ENCODE data around the gene GKN1.

Gene GKN1

DNA sequence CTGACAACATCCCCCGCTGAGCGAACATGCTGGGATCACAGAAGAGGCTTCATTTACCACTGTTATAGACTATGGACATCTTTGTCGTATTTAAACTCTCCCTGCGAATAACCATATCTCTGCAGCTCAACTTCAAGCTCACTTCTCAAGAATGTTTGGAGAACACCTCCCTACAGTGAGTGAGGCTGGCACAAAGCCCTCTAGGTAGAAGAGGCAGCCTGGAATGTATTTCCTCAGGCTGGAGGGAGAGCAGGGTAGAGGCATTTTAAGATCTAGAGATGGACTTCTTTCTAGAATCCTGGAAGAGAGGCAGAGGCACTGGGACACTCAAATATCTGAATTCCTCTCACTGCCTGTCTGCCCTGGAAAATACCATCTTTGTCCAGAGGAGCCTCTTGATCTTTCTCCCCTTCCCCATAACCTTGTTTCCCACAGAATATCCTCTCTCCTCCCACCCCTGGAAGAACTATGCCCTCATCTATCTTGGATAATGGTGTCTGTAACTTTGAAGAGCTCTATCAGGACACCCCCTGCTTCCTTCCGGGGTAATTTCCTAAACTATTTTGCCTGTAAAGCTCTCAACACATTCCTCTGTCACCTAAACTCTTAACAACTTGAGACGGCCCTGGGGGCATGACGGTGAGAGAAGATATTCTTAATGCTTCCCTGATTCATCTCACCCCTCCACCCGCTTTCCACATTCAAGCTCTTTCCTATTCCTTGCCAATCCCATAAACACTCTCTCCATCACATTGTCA lies 36.2 kb downstream of the GKN1 start:
- no peak for DNase-seq

GRCh38 chr2:69011611-69012157 lies 37.2 kb downstream of the GKN1 start:
- no peak for DNase-seq

DNA sequence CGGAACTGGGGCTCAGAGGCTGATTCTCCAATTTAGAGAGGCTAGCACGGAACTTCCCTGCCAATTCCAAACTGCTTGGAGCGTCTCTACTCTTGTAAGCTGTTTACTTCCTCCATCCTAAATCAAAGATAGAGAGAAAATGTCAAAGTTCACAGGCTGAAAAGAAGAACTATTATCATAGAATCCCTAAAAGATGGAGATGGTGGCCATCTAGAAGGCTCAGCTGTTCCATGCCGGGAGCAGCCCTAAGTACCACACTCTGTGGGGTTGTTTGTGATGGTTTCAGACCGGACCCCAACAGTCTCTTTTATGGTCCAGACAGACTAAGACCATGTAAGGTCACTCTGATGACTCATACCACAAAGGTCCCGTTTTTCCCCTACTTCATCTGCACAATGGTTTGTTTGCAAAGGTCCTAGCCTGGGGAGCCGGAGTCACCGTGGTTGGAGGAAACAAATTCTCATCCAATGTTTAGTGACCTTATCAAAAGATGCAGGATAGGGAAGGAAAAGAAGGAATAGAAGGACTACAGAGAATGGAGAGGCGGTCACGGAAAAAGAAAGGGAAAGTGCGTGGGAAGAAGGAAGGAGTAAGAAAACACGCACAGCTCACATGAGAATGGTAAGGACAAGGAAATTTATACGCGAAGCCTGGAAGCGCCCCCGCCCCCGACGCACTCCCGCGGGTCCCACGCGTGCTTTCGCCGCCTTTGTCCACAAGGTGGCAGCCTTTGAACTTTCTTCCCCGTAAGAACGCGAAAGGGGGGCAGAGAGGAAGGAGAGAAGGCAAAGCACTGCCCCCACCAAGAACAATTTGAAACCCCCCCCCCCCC lies 38.1 kb downstream of the GKN1 start:
- peak; percentile 32 for DNase-seq

DNA sequence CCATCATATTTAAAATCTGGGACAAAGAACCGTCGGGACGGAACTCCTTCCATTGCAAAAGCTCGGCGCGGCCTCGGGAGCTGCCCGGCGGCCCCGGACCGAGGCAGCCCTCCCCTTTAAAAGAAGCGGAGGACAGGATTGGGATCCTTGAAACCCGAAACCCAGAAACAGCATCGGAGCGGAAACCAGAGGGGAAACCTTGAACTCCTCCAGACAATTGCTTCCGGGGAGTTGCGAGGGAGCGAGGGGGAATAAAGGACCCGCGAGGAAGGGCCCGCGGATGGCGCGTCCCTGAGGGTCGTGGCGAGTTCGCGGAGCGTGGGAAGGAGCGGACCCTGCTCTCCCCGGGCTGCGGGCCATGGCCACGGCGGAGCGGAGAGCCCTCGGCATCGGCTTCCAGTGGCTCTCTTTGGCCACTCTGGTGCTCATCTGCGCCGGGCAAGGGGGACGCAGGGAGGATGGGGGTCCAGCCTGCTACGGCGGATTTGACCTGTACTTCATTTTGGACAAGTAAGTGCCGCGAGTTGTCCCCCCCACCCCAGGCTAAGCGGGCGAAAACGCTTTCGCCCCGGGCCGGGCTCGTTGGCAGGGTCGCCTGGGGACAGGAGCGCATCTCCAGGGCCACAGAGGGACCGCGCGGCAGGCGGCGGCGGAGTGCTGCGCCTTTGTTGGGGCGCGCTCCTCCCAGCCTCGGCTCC lies 38.9 kb downstream of the GKN1 start, which contains the start of gene ANTXR1:
Gene ANTXR1 (plus strand): TSS at position 38 of the 698 bp plus-strand sequence. CDS start 321 bp downstream, at position 359.
- DNase-seq = peak; percentile 32

DNA sequence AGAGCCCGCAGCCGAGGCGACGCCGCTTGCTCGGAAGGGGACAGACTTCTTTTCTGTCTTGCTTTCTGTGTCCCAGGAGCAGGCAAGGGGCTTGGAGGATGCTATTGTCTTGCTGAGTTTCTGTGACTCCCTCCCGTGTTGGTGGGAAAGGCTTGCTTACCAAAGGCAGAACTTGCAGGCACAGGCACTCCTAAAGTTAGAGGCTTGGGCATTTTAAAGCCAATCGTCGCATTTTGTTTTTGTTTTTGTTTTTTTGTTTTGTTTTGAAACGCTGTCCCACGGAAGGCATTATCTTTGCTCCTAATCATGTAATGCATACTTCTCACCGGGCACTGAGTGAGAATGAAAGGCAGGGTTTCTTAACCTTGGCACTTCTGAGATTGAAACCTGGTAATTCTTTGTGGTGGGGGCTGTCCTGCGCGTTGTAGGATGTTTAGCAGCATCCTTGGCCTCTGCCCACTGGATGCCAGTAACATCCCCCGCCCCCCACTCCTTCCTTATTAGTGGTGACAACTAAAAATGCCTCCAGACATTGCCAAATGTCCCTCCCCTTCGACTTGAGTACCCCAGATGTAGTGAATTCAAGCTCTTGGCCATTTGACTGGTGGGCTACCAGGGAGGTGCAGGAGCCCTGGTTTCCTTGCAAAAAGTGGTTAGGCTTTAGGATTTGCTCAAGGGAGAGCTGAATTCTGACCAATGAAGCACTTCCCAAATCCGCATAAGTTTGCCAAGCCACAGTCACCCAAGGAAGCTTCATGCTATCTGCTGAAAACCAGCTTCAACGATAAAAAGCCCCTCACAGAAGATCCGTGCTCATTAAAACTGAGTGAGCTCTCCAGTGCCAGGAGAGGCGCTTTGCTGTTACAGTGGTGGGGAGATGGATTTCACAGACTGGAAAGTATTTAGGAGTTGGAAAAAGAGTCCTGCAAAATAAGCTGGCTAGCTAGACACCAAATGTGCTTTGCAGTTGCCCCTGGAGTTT lies 39.7 kb downstream of the GKN1 start:
- DNase-seq = peak; percentile 6

DNA sequence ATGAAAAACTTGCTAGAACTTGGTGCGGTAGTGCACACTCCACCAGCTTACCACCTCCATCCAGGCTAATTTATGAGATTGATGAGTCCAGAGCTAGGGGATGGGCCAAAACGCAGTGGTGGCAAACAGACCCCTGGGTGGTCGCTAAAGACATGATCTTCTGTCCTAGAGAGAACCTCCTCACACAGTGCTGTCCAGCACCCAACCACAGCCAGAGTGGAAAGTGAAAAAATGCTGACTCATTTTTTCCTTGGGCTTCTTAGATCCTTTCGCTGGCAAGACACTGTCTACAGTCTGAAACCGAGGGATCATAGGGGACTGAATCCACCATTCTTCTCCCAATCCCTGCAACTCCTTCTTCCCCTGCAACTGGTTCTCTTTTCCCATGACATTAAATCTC lies 42.6 kb downstream of the GKN1 start:
- DNase-seq = no peak

DNA sequence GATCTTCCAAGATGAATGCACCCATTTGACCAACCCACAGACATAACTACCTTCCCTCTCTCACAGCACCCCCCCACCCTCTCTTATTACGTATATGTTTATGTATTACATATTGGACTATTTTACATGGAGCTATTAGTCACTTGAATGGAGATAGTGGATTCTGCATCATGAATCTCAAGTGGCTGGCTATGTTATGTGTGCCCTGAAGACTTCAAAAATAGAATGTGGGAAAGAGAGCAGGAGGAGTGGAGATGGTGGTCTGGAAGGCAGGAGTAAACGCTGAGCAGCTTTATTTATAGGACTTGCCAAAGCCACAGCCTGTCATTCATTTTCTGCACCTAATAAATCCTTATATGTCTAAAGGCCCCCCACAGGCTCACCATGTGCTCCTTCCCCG lies 43.4 kb downstream of the GKN1 start:
- no peak for DNase-seq

GRCh38 chr2:69018678-69019095 lies 44.3 kb downstream of the GKN1 start:
- no peak for DNase-seq

- no peak for DNase-seq
Measured at GRCh38 chr2:69020496-69021426, 46.3 kb downstream of the GKN1 start.

DNA sequence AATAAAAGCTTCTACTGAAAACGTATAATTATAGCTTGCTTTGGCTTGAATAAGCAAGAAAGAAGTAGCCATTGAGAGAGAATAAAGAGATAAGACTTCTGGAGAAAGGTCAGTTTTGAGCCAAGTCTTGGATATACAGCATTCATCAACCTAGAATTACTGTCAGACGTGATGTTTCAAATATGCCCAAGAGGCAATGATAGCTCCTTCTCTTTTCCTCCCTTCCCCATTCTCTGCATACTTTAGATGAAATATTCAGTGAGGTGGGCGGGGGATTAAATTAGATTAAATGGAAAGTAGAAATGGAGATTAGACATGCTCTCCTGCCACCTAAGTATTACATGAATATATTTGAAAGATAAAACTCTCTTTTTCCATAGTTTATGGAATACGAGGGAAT lies 47.3 kb downstream of the GKN1 start:
- no peak for DNase-seq

DNA sequence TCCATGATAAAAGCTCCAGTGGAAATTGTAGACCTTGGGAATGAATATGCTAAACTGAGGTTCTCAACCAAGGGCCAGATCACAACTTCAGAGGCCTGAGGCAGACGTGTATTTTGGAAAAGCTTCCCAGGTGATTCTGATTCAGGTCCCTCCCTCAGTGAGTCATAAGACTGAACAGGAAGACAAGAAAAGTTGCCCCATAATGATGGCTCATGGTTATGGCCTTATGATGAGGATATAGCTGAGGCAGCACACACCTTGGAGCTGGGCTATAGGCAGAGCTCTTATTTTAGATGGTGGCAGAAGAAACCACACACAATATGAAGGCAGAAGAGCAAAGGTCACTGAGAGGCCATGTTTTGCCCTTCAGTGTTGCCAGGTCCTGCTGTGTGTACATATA lies 48.1 kb downstream of the GKN1 start:
- DNase-seq = no peak

- no peak for DNase-seq
Measured at GRCh38 chr2:69023236-69023635, 48.8 kb downstream of the GKN1 start.

DNA sequence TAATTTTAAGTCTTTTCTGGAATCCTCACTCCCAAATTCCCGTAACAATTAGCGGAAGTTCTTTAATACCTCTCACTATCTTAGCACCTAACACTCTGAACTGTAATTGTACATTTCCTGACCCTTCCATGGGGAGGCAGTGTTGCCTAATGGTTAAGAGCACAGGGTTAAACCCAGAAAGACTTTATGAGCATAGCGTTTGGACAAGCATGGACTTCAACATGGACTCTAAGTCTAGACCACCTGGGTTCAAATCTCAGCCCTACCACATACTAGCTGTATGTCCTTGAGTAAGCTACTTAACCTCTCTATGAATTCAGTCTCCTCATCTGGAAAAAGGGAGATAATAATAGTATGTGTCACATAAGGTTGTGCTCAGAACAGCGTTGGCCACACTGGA lies 51.6 kb downstream of the GKN1 start:
- no peak for DNase-seq

DNA sequence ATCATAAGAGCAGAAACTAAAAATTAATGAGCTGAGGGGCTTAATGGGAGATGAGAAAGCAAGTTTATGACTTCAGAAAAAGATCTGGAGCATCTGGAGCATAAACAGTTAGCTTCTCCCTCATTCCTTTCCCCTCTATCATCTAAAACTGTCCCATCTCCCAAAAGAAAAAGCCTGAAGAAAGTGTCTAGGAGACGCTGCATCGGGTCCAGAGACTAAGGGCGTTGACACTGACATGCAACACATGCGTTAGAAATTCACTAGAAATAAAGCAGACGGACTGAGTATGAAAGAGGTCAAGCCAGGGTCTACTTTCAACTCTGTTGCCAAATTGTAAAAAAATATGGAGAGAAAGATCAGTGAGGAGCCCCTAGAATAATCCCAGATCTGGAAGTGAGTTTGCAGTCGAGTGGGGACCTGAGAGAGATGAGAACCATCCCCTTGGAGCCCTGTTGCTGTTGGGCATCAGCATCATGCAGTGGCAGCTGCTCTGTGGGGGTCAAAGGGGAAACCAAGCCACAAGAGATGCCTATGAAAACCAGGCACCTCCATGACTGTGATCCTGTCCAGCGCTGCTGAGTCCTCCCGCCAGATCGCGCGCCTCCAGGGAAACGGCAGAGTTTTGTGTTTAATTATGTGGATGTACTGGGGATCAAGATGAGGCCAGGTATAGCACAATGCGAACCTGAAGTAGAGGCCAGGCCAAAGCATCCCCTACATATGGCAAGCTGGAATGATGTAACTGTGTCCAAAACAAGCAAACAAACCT lies 52.4 kb downstream of the GKN1 start:
- no peak for DNase-seq
